ENCODE results near the gene ASCL1. TPM values are rescaled to one million over a fixed set of nuclear protein-coding genes. Genes with fewer than 3 reads are reported as not detected.

The ASCL1 gene
- total RNA-seq, 2 experiments from 2014 or later, result not detected

DNA sequence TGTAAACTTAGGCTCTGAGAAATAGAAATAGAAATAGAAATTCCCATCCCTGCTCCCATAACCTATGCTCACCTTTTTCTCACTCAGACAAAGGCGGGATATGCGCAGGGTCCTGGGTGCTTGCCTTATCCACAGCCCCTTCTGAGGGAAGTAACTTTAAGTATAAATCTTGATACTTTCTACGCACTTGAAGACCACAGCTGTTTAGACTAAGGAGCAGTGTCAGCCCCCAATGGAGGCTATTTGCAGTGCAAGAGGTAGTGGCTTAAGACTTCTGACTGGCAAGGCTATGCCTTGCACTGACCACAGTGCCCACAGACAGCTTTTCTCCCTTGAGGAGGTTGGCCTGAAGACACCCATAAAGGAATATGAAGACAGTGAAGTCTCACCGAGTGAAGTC, 35.2 kb downstream of the ASCL1 start:
- DNase-seq (no peak), ATAC-seq (no peak)
- intact Hi-C loops (cut with DNase I, micrococcal nuclease), result no loop called here
- ChIA-PET POLR2A (interaction anchor here (0.6 kb wide), 1 partner anchor 282 kb away, joined by 3 read pairs; no protein-coding TSS in a partner anchor), CTCF (no interaction called here)
- no peaks in the 10 kb centered on the region for H3K27me3 Mint-ChIP-seq
- H3K9me3 Mint-ChIP-seq (ENCODE audit: low read depth), result no peaks in the 10 kb centered on the region
- H3K27ac Mint-ChIP-seq, result no peak overlapping the region
- H3K4me3 Mint-ChIP-seq, result no peak overlapping the region
- H3K4me1 Mint-ChIP-seq, result no peaks in the 10 kb centered on the region
- H3K36me3 Mint-ChIP-seq (ENCODE audit: low read depth), result no peaks in the 10 kb centered on the region

DNA sequence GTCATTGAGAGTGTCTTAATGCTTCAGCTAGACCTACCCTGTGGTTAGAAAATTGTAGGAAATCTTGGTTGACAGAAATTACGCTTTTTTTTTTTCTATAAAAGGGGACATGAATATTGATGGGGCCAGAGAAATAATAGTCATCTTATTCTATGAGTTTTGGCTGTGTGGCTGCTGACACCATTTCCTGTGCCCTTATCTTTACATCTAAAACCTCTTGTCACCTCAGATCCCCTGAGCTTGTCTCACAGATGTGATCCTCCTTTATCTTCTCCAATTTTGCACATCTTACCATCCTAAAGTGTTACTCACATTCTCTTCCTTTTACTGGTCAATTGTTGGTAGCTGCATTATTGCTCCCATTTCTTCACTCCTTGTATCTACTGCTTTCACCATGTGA, 36.1 kb downstream of the ASCL1 start:
- Mint-ChIP-seq H3K4me1 (no peaks in the 10 kb centered on the region), H3K9me3 (ENCODE audit: low read depth) (no peaks in the 10 kb centered on the region), H3K36me3 (ENCODE audit: low read depth) (no peaks in the 10 kb centered on the region), H3K4me3 (no peak overlapping the region), H3K27ac (no peak overlapping the region), H3K27me3 (no peaks in the 10 kb centered on the region)
- intact Hi-C loops (cut with DNase I, micrococcal nuclease), result no loop called here
- ChIA-PET CTCF (no interaction called here), POLR2A (no interaction called here)
- DNase-seq (no peak), ATAC-seq (no peak)

DNA sequence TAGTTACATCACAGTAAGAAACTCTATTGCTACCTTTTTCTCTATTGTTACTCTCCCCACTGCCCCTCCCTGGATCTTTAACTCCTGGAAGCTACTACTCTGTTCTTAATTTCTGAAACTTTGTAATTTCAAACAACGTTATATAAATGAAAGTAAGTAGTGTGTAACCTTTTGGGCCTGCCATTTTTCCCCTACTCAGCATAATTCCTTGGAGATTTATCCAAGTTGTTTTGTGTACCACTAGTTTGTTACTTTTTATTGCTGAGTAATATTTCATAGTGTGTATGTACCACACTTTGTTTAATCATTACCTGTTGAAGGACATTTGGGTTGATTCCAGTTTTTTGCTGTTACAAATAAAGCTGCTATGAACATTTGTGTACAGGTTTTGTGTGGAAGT, 37.9 kb downstream of the ASCL1 start:
- ChIA-PET CTCF (no interaction called here), POLR2A (no interaction called here)
- intact Hi-C loops (cut with DNase I, micrococcal nuclease), result no loop called here
- no peak for DNase-seq
- H3K4me1 Mint-ChIP-seq, result no peaks in the 10 kb centered on the region
- H3K27me3 Mint-ChIP-seq, result peaks cover 2% of the 10 kb centered on the region
- ATAC-seq, result no peak
- H3K36me3 Mint-ChIP-seq (ENCODE audit: low read depth), result no peaks in the 10 kb centered on the region
- H3K9me3 Mint-ChIP-seq (ENCODE audit: low read depth), result peaks cover 4% of the 10 kb centered on the region
- H3K4me3 Mint-ChIP-seq, result no peak overlapping the region
- no peak overlapping the region for H3K27ac Mint-ChIP-seq

Other genes starting within 250 kb of the ASCL1 start
- not detected for gene PAH, start 40.4 kb upstream of the ASCL1 start, total RNA-seq